Lung microvascular endothelial cell (primary cell): Measurements from ENCODE around the gene PFKFB1. TPM values are rescaled to one million over a fixed set of nuclear protein-coding genes. Genes with fewer than 3 reads are reported as not detected.

Experiments
- DNase-seq, 2 donors: peaks; one replicate each; pipeline versions ENCODE4 v3.0.0 to v3.0.0-alpha.2; 2010; ENCODE audit warnings: low read depth in 2 of 2
- total RNA-seq: library from RNA; depleted of rRNA; stranded (reverse); fragments of >200 nt; gene quantifications from 2 replicates; pipeline ENCODE4 v1.2.1, GENCODE V29; 2014

PFKFB1 gene
- total RNA-seq, 1 donor from 2014 or later, result not detected

- no peak for DNase-seq
Observed at GRCh38 chrX:54922547-54922946, 71.4 kb downstream of the PFKFB1 start.

DNA sequence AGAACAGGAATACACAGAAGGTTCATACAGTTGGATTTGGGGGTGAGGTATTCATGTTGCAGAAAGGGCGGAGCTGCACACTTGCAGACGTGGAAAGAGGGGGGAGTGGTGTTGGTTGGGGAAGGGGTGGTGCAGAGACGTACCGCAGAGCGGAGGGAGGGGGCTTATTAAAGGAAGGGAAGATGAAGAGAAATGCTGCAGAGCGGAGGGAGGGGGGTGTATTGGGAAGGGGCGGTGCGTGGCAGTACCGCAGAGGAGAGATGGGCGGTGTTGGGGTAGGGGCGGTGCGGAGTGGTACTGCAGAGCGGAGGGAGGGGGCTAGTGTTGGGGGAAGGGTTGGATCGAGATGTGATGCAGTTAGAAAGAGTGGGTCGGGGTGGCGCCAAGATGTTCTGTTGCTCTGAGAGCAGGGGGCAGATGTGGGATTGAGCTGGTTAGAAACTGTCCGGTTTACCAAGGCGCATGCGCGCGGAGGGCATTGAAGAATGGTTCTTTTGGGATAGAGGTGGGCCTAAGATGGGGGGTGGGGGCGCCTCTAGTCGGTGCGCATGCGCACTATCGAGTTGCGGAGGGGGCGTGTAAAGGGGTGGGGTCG lies 72.5 kb downstream of the PFKFB1 start:
- peak; percentile 14 to 41 for DNase-seq

DNA sequence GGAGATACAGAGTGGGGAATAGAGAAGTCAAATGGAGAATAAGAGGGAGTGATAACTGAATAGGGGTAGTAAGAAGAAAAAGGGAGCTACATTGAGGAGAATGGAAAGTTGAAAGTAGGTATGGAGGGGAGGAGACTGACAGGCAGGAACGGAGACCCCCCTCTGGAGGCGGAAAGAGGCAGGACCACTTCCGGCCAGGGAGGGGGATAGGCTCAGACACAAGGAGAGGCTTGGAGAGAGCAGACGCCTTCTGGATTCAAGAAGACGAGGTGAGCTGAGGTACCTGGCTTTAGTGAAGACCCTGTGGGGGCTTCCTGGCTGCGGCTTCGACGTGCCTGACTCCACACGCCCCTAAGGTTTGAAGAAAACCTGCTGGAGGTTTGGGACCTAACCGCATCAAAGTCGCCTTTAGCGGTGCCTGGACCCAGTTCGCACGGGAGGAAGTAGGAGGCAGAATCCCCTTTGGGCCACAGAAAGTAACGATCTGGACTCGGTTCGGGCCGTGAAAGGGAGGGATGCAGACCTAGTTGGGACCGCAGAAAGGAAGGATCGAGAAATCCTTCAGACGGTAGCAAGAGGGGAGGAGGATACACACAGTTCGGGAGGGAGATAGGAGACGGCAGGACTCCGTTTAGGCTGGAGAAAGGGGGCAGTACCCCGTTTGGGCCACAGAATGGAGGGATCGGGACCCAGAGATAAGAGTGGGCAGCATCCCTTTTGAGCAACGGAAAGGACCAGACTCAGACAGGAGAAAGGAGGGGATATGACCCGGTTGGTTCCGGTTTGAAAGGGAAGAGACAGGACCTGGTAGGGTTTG lies 73.2 kb downstream of the PFKFB1 start, which contains the start of gene TRO:
TSS of gene TRO (plus strand) at position 215 of the 817 bp plus-strand sequence. CDS start 1,423 bp downstream, outside the sequence.
- DNase-seq, result no peak

DNA sequence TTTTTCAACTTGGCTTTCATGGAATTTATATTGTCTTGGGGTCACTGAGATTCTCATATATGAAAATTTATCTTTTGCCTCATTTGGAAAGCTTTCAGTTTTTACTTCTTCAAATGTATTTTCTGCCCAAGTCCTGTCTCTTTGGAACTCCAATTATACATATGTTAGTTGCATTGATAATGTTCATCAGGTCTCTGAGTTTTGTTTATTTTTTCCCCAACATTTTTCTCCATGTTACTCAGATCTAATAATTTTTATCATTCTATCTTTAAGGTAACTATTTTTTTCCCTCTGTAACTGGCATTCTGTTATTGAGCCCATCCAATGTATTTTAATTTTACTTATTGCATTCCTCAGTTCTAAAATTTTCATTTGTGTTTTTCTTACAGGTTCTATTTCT lies 84.0 kb downstream of the PFKFB1 start:
- DNase-seq, result no peak

- DNase-seq, result no peak
Observed at GRCh38 chrX:54894159-54894558, 99.8 kb downstream of the PFKFB1 start.

DNA sequence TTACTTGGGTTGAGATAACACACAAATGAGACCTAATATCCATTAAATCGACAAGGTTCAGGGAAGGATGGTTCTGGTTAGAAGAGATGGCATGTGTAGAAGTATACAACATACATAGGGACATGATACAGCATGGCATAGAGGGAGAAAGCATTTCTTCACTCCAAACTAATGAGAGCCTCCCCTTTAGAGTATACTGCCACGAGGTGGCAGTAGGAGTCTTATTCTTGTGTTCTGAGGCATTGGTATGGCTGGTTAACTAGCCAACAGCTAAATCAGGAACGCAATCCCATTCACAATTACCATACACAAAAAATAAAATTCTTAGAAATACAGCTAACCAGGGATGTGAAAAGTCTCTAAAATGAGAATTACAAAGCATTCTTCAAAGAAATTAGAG lies 102.4 kb downstream of the PFKFB1 start:
- peak; percentile 42 to 62 for DNase-seq

DNA sequence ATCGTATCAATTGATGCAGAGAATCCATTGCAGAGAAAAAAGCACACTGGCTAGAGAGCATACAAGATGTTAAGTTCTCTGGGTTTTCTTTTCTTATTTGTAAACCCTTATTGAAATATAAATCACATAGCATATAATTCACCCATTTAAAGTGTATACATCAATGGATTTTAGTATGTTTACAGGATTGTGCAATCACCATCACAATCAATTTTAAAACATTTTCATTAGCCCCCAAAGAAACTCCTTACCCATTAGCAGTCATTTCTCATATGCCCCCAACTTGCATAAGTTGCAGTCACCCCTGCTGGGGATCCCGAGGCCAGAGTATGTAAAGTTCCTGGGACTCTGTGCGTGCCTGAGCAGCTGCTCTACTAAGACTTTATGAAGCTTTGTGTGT lies 108.2 kb downstream of the PFKFB1 start:
- no peak for DNase-seq

Other genes starting within 250 kb of the PFKFB1 start
- not detected in 2 replicates for gene ITIH6, start 195.9 kb downstream of the PFKFB1 start, total RNA-seq
- gene MAGED2, start 186.4 kb downstream of the PFKFB1 start, total RNA-seq, result 164 and 201 TPM in 2 replicates
- 1.1 and 3.8 TPM in 2 replicates for gene TRO, start 73.4 kb downstream of the PFKFB1 start, total RNA-seq
- gene APEX2, start 6.2 kb upstream of the PFKFB1 start, total RNA-seq, result 5.2 and 5.7 TPM in 2 replicates
- not detected in 2 replicates for gene ALAS2, start 36.8 kb upstream of the PFKFB1 start, total RNA-seq
- not detected in 2 replicates for gene PAGE2B, start 80.8 kb upstream of the PFKFB1 start, total RNA-seq
- not detected in 2 replicates for gene PAGE2, start 94.8 kb upstream of the PFKFB1 start, total RNA-seq
- not detected in 2 replicates for gene PAGE5, start 226.2 kb upstream of the PFKFB1 start, total RNA-seq